Lower leg skin (tissue), 4 donors: ENCODE measurements around the gene ENPP5. TPM values are rescaled to one million over a fixed set of nuclear protein-coding genes. Genes with fewer than 3 reads are reported as not detected.

Experiments used
- DNase-seq, 2 donors: peaks; one replicate each; pipeline ENCODE4 v3.0.0-alpha.2; 2019; ENCODE audit warnings: low spot score in 2 of 2
- H3K4me3 ChIP-seq: fragments of 200-600 bp; sonication (generic); 2 replicates; pipeline ENCODE4 v1.5.1; 2017; ENCODE audit warnings: mild to moderate bottlenecking, low read depth; ENCODE audit not compliant: poor library complexity, severe bottlenecking
- POLR2A ChIP-seq, 2 donors: fragments of 450-650 bp; IDR thresholded peaks; one replicate each; pipeline ENCODE4 v1.6.1; 2016 to 2017; ENCODE audit warnings: antibody characterized with exemption in 2 of 2, mild to moderate bottlenecking in 1 of 2, moderate library complexity in 1 of 2
- WGBS, 2 donors: methylation state at CpG; one replicate each; pipeline ENCODE4 v1.1.5; 2018; 5-methylcytosine and 5-hydroxymethylcytosine counted together
- intact Hi-C: fragments of 100-400 bp; cut with DNase I; formaldehyde crosslinking; loops from one replicate; pipeline ENCODE4 v1.15.0; 2023; ENCODE audit warnings: low total_unique reads
- total RNA-seq, 4 donors: library from RNA; depleted of rRNA; stranded (reverse); fragments of >200 nt; gene quantifications; one replicate each; pipeline ENCODE4 v1.1.0, GENCODE V29; 2016
- TF ChIP-seq, protein P1 (sequence below), 3 donors: fragments of 450-650 bp; IDR thresholded peaks; one replicate each; pipeline ENCODE4 v1.5.1; 2016; ENCODE audit warnings: antibody characterized with exemption in 3 of 3, mild to moderate bottlenecking in 3 of 3, moderate library complexity in 2 of 3

The ENPP5 gene
- total RNA-seq, 4 donors from 2014 or later: 0.34 to 4.9 (median 2.2) TPM

DNA sequence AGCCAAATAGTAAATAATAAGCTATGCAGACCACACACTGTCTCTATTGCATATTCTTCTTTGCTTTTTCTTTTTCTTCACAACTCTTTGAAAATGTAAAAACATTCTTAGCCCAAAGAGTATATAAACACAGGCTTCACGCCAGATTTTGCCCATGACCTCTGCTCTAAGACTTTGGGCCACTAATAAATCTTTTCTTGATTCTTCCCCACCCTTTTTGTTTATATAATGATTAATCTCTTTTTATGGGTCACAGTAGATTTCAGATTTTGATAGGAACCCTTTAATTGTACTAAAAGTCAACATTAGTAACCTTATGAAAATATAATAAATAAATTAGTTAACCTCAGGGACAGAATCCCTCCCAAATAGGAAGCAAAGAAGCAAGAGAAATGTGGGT lies 15.8 kb upstream of the ENPP5 start:
- TF ChIP-seq, protein P1, sequence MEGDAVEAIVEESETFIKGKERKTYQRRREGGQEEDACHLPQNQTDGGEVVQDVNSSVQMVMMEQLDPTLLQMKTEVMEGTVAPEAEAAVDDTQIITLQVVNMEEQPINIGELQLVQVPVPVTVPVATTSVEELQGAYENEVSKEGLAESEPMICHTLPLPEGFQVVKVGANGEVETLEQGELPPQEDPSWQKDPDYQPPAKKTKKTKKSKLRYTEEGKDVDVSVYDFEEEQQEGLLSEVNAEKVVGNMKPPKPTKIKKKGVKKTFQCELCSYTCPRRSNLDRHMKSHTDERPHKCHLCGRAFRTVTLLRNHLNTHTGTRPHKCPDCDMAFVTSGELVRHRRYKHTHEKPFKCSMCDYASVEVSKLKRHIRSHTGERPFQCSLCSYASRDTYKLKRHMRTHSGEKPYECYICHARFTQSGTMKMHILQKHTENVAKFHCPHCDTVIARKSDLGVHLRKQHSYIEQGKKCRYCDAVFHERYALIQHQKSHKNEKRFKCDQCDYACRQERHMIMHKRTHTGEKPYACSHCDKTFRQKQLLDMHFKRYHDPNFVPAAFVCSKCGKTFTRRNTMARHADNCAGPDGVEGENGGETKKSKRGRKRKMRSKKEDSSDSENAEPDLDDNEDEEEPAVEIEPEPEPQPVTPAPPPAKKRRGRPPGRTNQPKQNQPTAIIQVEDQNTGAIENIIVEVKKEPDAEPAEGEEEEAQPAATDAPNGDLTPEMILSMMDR (IDR thresholded peaks at IDR 0.05): no peak
- TF ChIP-seq POLR2A (IDR thresholded peaks at IDR 0.05): no peak
- 71 to 87% methylated on average over 1 of the region's 1 CpG for WGBS, 2 donors
- DNase-seq: no peak
- intact Hi-C loops: no loop called here
- H3K4me3 ChIP-seq: no peak overlapping the region

DNA sequence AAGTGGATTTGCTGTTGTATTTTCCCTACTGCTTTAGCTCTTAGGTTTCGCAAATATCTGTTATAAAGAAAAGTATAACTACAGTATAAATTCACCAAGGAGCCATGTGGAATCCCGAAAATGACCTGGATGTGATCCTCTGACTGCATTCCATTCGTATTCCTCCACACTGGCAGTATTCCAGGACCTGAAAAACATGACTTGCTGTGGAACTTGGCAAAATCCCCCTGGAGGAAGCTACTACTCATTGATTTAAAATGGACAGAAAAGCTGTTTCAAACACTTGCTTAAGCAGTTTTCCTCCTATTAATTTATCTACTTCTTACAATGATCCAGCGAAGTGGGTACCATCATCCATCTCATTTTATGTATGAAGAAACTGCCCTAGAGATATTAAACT lies 13.3 kb upstream of the ENPP5 start:
- intact Hi-C loops: no loop called here
- 43 to 55% methylated on average over 4 of the region's 4 CpGs for WGBS, 2 donors
- H3K4me3 ChIP-seq: no peak overlapping the region
- no peak for TF ChIP-seq POLR2A (IDR thresholded peaks at IDR 0.05)
- TF ChIP-seq, protein P1 (IDR thresholded peaks at IDR 0.05): no peak
- no peak for DNase-seq

- TF ChIP-seq POLR2A (IDR thresholded peaks at IDR 0.05): no peak
- TF ChIP-seq, protein P1 (IDR thresholded peaks at IDR 0.05): no peak
- intact Hi-C loops: no loop called here
- no peak overlapping the region for H3K4me3 ChIP-seq
- WGBS, 2 donors: 37 to 38% methylated on average over 3 of the region's 3 CpGs
- no peak for DNase-seq
Measured at GRCh38 chr6:46175976-46176375, 5.2 kb upstream of the ENPP5 start.

DNA sequence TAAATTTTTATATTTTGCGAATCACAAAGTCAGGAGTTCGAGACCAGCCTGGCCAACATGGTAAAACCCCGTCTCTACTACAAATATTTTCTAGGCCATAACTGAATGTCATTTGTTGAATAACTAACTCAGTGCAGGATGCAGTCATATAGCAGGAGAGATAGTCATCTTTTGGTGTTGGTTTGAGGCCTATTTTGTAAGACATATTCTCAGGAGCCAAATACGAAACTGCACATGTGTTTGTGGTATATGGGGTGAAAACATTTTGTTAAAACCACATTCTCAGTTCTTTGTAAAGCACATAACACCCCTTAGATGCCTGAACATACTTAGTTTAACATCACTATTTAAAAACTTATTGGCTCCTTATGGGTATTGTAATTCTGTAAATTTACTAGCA lies 4.7 kb upstream of the ENPP5 start:
- intact Hi-C loops: no loop called here
- no peak for DNase-seq
- no peak for TF ChIP-seq POLR2A (IDR thresholded peaks at IDR 0.05)
- TF ChIP-seq, protein P1 (IDR thresholded peaks at IDR 0.05): no peak
- 83 to 88% methylated on average over 4 of the region's 4 CpGs for WGBS, 2 donors
- no peak overlapping the region for H3K4me3 ChIP-seq

- DNase-seq: no peak
- intact Hi-C loops: no loop called here
- 67 to 69% methylated on average over 3 of the region's 3 CpGs for WGBS, 2 donors
- TF ChIP-seq, protein P1 (IDR thresholded peaks at IDR 0.05): no peak
- no peak for TF ChIP-seq POLR2A (IDR thresholded peaks at IDR 0.05)
- H3K4me3 ChIP-seq: no peak overlapping the region
Measured at GRCh38 chr6:46174904-46175303, 4.1 kb upstream of the ENPP5 start.

GRCh38 chr6:46172176-46172575 lies 1.4 kb upstream of the ENPP5 start:
- intact Hi-C loops: no loop called here
- no peak for TF ChIP-seq POLR2A (IDR thresholded peaks at IDR 0.05)
- TF ChIP-seq, protein P1 (IDR thresholded peaks at IDR 0.05): no peak
- whole genome bisulfite sequencing, 2 donors: 48 to 60% methylated on average over 4 of the region's 4 CpGs
- no peak overlapping the region for H3K4me3 ChIP-seq
- DNase-seq: no peak
